GM10266 (cell line): Measurements from ENCODE around the gene SZRD1.

Experiments
- DNase-seq: peaks from one replicate; pipeline ENCODE4 v3.0.0; 2012; ENCODE audit errors: extremely low spot score
- CTCF ChIP-seq: IDR thresholded peaks from 2 replicates; pipeline ENCODE4 v1.5.1; 2012; ENCODE audit warnings: mild to moderate bottlenecking, low read depth; ENCODE audit not compliant: control insufficient read depth, insufficient read depth; ENCODE audit errors: missing control alignments

Gene SZRD1

GRCh38 chr1:16436946-16437474 lies 70.0 kb downstream of the SZRD1 start, which contains the start of gene SPATA21:
TSS of gene SPATA21 (minus strand) at chr1:16437424. CDS start at chr1:16431371, 6,053 bp downstream.
- DNase-seq: no peak
- TF ChIP-seq CTCF: no peak

GRCh38 chr1:16438516-16438915 lies 71.5 kb downstream of the SZRD1 start:
- no peak for TF ChIP-seq CTCF
- DNase-seq: no peak

- TF ChIP-seq CTCF: no peak
These were observed 71.9 kb downstream of the SZRD1 start for GRCh38 chr1:16438924-16439323.

GRCh38 chr1:16440131-16440469 lies 73.1 kb downstream of the SZRD1 start:
- no peak for TF ChIP-seq CTCF
- no peak for DNase-seq

More at GRCh38 chr1:16438924-16439323, 71.9 kb downstream of the SZRD1 start:
- DNase-seq: no peak

GRCh38 chr1:16440470-16441281 lies 73.6 kb downstream of the SZRD1 start, which contains the start of gene NECAP2:
TSS of gene NECAP2 (plus strand) at chr1:16440724. CDS start at chr1:16440762, 38 bp downstream.
- DNase-seq: peak; percentile 87
- TF ChIP-seq CTCF: peak; percentile 96

- no peak for TF ChIP-seq CTCF
- no peak for DNase-seq
These were observed 74.2 kb downstream of the SZRD1 start for GRCh38 chr1:16441282-16441665.

- DNase-seq: no peak
- TF ChIP-seq CTCF: no peak
These were observed 75.2 kb downstream of the SZRD1 start for GRCh38 chr1:16442265-16442664.
